Esophagus squamous epithelium (tissue), 4 donors: ENCODE data around the gene RBM6.

Source experiments
- POLR2A ChIP-seq, 4 donors: fragments of 450-650 bp; IDR thresholded peaks; one replicate each; pipeline ENCODE4 v1.6.1; 2017; ENCODE audit warnings: antibody characterized with exemption in 4 of 4, mild to moderate bottlenecking in 4 of 4, moderate library complexity in 3 of 4
- TF ChIP-seq, protein P1 (sequence below), 6 experiments: fragments of 450-650 bp in 4 of 6; fragments of 200-600 bp in 2 of 6; sonication (generic) in 2 of 6; IDR thresholded peaks; one replicate each; pipeline ENCODE4 v1.5.1; 2016 to 2019; ENCODE audit warnings: antibody characterized with exemption in 6 of 6, mild to moderate bottlenecking in 4 of 6, moderate library complexity in 4 of 6

DNA sequence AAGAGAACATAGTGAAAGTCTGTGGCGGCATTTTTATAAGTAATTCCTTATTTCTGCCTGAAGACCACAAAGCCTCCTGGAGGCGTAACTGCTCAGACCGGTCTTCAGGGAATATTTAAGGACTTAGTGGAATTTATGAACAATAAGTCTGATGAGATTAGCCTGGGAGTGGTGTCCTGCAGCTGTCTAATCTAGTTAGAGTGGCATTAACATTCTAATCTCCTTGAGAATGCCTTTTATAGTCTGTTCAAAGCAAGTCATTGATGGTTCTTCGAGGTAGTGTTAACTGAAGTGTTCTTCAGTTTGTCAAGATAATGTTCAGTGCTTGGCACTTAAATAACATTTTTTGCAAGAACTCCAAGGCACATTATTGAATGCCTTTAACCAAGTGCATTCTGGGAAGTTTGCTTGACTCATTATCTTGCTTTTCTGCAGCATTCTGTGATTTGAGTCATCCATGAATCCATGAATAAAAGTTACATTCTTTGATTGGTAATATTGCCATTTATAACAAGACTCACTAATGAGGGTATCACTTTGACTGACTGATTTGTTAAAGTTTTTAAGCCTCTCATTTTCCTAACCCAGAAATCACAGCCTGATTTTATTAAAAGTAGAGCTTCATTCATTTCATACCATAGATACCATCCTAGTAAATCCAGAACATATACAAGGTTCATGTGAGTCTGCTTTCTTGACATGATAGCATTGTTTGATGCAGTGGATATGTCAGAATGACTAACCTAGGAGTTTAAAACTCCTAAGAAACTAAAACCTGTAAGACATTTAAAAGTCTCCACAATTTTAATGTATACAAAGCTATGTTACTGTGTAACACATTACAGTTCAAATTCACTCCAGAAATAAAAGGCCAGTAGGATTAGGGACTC is 161.3 kb downstream of the RBM6 start:
- TF ChIP-seq, protein P1, sequence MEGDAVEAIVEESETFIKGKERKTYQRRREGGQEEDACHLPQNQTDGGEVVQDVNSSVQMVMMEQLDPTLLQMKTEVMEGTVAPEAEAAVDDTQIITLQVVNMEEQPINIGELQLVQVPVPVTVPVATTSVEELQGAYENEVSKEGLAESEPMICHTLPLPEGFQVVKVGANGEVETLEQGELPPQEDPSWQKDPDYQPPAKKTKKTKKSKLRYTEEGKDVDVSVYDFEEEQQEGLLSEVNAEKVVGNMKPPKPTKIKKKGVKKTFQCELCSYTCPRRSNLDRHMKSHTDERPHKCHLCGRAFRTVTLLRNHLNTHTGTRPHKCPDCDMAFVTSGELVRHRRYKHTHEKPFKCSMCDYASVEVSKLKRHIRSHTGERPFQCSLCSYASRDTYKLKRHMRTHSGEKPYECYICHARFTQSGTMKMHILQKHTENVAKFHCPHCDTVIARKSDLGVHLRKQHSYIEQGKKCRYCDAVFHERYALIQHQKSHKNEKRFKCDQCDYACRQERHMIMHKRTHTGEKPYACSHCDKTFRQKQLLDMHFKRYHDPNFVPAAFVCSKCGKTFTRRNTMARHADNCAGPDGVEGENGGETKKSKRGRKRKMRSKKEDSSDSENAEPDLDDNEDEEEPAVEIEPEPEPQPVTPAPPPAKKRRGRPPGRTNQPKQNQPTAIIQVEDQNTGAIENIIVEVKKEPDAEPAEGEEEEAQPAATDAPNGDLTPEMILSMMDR (IDR thresholded peaks at IDR 0.05): no peak
- no peak for TF ChIP-seq POLR2A (IDR thresholded peaks at IDR 0.05)
